GM10266 (cell line): Measurements from ENCODE around the gene SHISAL2B.
"Not testable (repeated sequence)": the region's sequence is repeated elsewhere in the genome, so short reads cannot be mapped to it uniquely, and the experiment has no call there.

Experiments
- DNase-seq: peaks from one replicate; pipeline ENCODE4 v3.0.0; 2012; ENCODE audit errors: extremely low spot score
- CTCF ChIP-seq: IDR thresholded peaks from 2 replicates; pipeline ENCODE4 v1.5.1; 2012; ENCODE audit warnings: mild to moderate bottlenecking, low read depth; ENCODE audit not compliant: control insufficient read depth, insufficient read depth; ENCODE audit errors: missing control alignments

The SHISAL2B gene

GRCh38 chr5:64693636-64694035 is 3.3 kb downstream of the SHISAL2B start:
- no peak for DNase-seq
- TF ChIP-seq CTCF = no peak

GRCh38 chr5:64696414-64696813 is 6.1 kb downstream of the SHISAL2B start:
- DNase-seq = not testable (repeated sequence)

GRCh38 chr5:64700765-64701164 is 10.5 kb downstream of the SHISAL2B start:
- no peak for TF ChIP-seq CTCF
- no peak for DNase-seq

GRCh38 chr5:64706074-64706473 is 15.8 kb downstream of the SHISAL2B start:
- not testable (repeated sequence) for DNase-seq

GRCh38 chr5:64707191-64707590 is 16.9 kb downstream of the SHISAL2B start:
- no peak for DNase-seq

GRCh38 chr5:64714495-64714894 is 24.2 kb downstream of the SHISAL2B start:
- not testable (repeated sequence) for DNase-seq

More at GRCh38 chr5:64707191-64707590, 16.9 kb downstream of the SHISAL2B start:
- TF ChIP-seq CTCF = no peak

GRCh38 chr5:64722588-64722987 is 32.3 kb downstream of the SHISAL2B start:
- TF ChIP-seq CTCF = no peak
- no peak for DNase-seq

- TF ChIP-seq CTCF = no peak
- DNase-seq = no peak
Observed at GRCh38 chr5:64727150-64727549, 36.8 kb downstream of the SHISAL2B start.

GRCh38 chr5:64742411-64742810 is 52.1 kb downstream of the SHISAL2B start:
- TF ChIP-seq CTCF = no peak
- DNase-seq = no peak
